Sigmoid colon (tissue), 7 donors: ENCODE data around the gene C2orf81. TPM values are rescaled to one million over a fixed set of nuclear protein-coding genes. Genes with fewer than 3 reads are reported as not detected.

Experiments
- DNase-seq: peaks from one replicate; pipeline ENCODE4 v3.0.0-alpha.2; 2019
- H3K27ac ChIP-seq, 4 donors: fragments of 200-600 bp; sonication (generic); one replicate each; pipeline ENCODE4 v1.5.1; 2016 to 2019; ENCODE audit warnings: mild to moderate bottlenecking in 1 of 4
- H3K27me3 ChIP-seq, 3 donors: fragments of 200-600 bp; sonication (generic); one replicate each; pipeline ENCODE4 v1.5.1; 2019; ENCODE audit warnings: mild to moderate bottlenecking in 1 of 3
- H3K36me3 ChIP-seq, 4 donors: fragments of 200-600 bp; sonication (generic); one replicate each; pipeline ENCODE4 v1.5.1; 2016 to 2019
- H3K4me1 ChIP-seq, 4 donors: fragments of 200-600 bp; sonication (generic); one replicate each; pipeline ENCODE4 v1.5.1; 2017 to 2019
- H3K4me3 ChIP-seq, 4 donors: fragments of 200-600 bp; sonication (generic); one replicate each; pipeline ENCODE4 v1.5.1; 2017 to 2019; ENCODE audit warnings: mild to moderate bottlenecking in 2 of 4, moderate library complexity in 1 of 4
- H3K9me3 ChIP-seq, 4 donors: fragments of 200-600 bp in 3 of 4; sonication (generic) in 3 of 4; one replicate each; pipeline versions ENCODE4 v1.5.1 to v1.6.1; 2013 to 2019
- CTCF ChIP-seq, 4 experiments: fragments of 450-650 bp in 3 of 4; fragments of 200-600 bp in 1 of 4; IDR thresholded peaks; one replicate each; pipeline ENCODE4 v1.5.1; 2016 to 2019; ENCODE audit warnings: antibody characterized with exemption in 4 of 4, mild to moderate bottlenecking in 3 of 4, moderate library complexity in 2 of 4
- EP300 ChIP-seq, 4 donors: sonication (generic); formaldehyde crosslinking; IDR thresholded peaks; one replicate each; pipeline ENCODE4 v1.6.1; 2017; ENCODE audit warnings: antibody characterized with exemption in 4 of 4
- POLR2A ChIP-seq, 2 donors: fragments of 450-650 bp; IDR thresholded peaks; one replicate each; pipeline ENCODE4 v1.6.1; 2016; ENCODE audit warnings: antibody characterized with exemption in 2 of 2, mild to moderate bottlenecking in 2 of 2, moderate library complexity in 2 of 2
- POLR2AphosphoS5 ChIP-seq, 4 donors: sonication (generic); formaldehyde crosslinking; IDR thresholded peaks; one replicate each; pipeline ENCODE4 v1.6.1; 2017; ENCODE audit warnings: antibody characterized with exemption in 4 of 4
- WGBS, 2 donors: extraction: QIAGEN DNeasy Blood & Tissue Kit; methylation state at CpG; one replicate each; pipeline ENCODE4 v1.1.7; 2013; 5-methylcytosine and 5-hydroxymethylcytosine counted together
- intact Hi-C: fragments of 100-400 bp; cut with DNase I; formaldehyde crosslinking; loops from one replicate; pipeline ENCODE4 v1.15.1; 2023
- polyA plus RNA-seq, 3 donors: library from polyadenylated mRNA; stranded (reverse); fragments of 200-250 nt; gene quantifications; one replicate each; pipeline ENCODE4 v1.2.3, GENCODE V29; 2013
- total RNA-seq, 4 donors: library from RNA; depleted of rRNA; stranded (reverse); fragments of >200 nt; gene quantifications; one replicate each; pipeline ENCODE4 v1.1.0, GENCODE V29; 2016
- donor health status: healthy with polysubstance abuse.
- donor health status: Bipolar disorder and iron deficiency.
- donor health status: healthy.

C2orf81 gene
- total and polyA plus RNA-seq, 7 donors: 0.46 to 2.2 (median 1.9) TPM; not detected in 1

- intact Hi-C loops: loop anchor here (5.0 kb wide), 1 partner anchor 720 kb away; the partner anchor contains the start of gene TPRKB
- Histone ChIP-seq H3K4me1 (peaks cover 0 to 40% (median 37%) of the 10 kb centered on the region in 4 donors), H3K27ac (peak overlapping the region; percentile 90 to 98 (median 98)), H3K27me3 (no peaks in the 10 kb centered on the region), H3K4me3 (peak overlapping the region; percentile 56 to 83 (median 68)), H3K9me3 (no peaks in the 10 kb centered on the region), H3K36me3 (peaks cover 0 to 16% (median 5%) of the 10 kb centered on the region in 4 donors)
- 0 to 1% methylated on average over 46 of the region's 46 CpGs for WGBS, 2 donors
- DNase-seq: peak; percentile 79
- peak; percentile 81 to 84 for TF ChIP-seq POLR2A (IDR thresholded peaks at IDR 0.05)
- no peak for TF ChIP-seq CTCF (IDR thresholded peaks at IDR 0.05)
- peak; percentile 85 to 95 (median 93) for TF ChIP-seq POLR2AphosphoS5 (IDR thresholded peaks at IDR 0.05)
- TF ChIP-seq EP300 (IDR thresholded peaks at IDR 0.05): no peak
Observed at GRCh38 chr2:74457549-74458131, 36.2 kb upstream of the C2orf81 start.

DNA sequence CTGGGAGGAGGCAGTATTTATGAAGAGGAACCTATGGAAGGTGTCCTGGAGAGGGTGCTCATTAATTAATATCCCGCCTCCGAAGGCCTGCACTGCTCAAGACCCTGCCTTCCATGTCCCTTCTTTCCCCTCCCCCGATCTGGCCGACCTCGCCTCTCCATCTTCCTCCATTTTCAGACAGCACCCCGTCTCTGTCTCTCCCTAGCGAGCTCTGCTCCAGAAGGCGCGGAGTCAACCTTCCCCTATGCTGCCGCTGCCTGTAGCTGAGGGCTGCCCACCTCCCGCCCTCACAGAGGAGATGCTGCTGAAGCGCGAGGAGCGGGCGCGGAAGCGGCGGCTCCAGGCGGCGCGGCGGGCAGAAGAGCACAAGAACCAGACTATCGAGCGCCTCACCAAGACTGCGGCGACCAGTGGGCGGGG lies 35.7 kb upstream of the C2orf81 start:
- TF ChIP-seq EP300 (IDR thresholded peaks at IDR 0.05) (no peak), POLR2A (IDR thresholded peaks at IDR 0.05) (no peak), CTCF (IDR thresholded peaks at IDR 0.05) (no peak), POLR2AphosphoS5 (IDR thresholded peaks at IDR 0.05) (no peak)

DNA sequence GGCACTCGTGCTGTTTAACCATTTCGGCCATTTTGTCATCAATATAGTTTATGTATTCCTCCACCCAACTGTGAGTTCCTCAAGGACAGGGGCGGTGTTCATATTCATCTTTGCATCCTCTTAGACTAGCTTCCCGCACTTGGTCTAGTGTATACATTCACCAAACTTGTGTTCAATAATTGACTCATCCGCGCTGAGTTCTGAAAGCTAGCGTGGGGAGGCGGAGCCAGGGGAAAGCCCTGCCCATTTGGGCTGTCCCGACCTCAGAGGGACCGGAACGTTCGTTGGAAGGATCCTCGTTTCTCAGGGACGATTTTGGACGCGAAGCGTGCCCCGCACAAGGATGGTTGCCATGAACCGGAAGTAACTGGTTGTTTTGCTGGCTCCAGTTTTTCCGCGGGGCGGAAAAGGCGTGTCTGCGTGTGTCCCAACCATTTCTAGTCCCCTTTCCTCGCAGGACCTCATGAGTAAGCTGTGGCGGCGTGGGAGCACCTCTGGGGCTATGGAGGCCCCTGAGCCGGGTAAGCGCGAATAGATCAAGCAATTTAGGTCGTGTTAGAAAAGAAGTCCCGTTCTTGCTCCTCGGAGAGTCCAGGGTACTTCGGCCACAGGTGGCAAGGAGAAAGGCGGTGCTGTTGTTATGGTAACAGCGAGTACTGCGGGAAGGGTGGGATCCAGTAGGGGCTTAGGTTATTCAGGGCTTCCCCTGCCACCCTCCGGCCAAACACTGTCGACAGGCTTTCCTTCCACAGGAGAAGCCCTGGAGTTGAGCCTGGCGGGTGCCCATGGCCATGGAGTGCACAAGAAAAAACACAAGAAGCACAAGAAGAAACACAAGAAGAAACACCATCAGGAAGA lies 33.5 kb upstream of the C2orf81 start, which contains the start of gene INO80B:
Gene INO80B (plus strand): TSS at position 434 of the 858 bp plus-strand sequence. CDS start 30 bp downstream, at position 464.
- DNase-seq: peak; percentile 98
- Histone ChIP-seq H3K27ac (peak within 1 kb of the TSS; percentile 65 to 79 (median 72)), H3K4me1 (peaks cover 0 to 40% (median 37%) of the 10 kb centered on the region in 4 donors), H3K27me3 (no peaks in the 10 kb centered on the region), H3K36me3 (no peaks in the 10 kb centered on the region), H3K4me3 (peak within 1 kb of the TSS; percentile 63 to 73 (median 70)), H3K9me3 (no peaks in the 10 kb centered on the region)
- TF ChIP-seq POLR2AphosphoS5 (IDR thresholded peaks at IDR 0.05): peak; percentile 39 to 91 (median 66)
- TF ChIP-seq POLR2A (IDR thresholded peaks at IDR 0.05): no peak
- intact Hi-C loops: loop anchor here (1.0 to 5.0 kb wide), 4 partner anchors 15 to 718 kb away; partner anchors contain the start of genes C2orf81, CCDC142, TPRKB and WDR54
- 0 to 1% methylated on average over 40 of the region's 40 CpGs for WGBS, 2 donors

More for the DNA sequence above, 35.7 kb upstream of the C2orf81 start:
- H3K27me3 ChIP-seq: no peaks in the 10 kb centered on the region
- no peaks in the 10 kb centered on the region for H3K9me3 ChIP-seq
- H3K4me1 ChIP-seq: peaks cover 0 to 40% (median 37%) of the 10 kb centered on the region in 4 donors
- 1% methylated on average over 27 of the region's 27 CpGs for WGBS, 2 donors
- intact Hi-C loops: loop anchor here (5.0 kb wide), 1 partner anchor 720 kb away; the partner anchor contains the start of gene TPRKB
- H3K36me3 ChIP-seq: peaks cover 0 to 11% (median under 1%) of the 10 kb centered on the region in 4 donors
- H3K4me3 ChIP-seq: peak overlapping the region; percentile 56 to 83 (median 68)
- peak overlapping the region; percentile 90 to 98 (median 98) for H3K27ac ChIP-seq
- no peak for DNase-seq

DNA sequence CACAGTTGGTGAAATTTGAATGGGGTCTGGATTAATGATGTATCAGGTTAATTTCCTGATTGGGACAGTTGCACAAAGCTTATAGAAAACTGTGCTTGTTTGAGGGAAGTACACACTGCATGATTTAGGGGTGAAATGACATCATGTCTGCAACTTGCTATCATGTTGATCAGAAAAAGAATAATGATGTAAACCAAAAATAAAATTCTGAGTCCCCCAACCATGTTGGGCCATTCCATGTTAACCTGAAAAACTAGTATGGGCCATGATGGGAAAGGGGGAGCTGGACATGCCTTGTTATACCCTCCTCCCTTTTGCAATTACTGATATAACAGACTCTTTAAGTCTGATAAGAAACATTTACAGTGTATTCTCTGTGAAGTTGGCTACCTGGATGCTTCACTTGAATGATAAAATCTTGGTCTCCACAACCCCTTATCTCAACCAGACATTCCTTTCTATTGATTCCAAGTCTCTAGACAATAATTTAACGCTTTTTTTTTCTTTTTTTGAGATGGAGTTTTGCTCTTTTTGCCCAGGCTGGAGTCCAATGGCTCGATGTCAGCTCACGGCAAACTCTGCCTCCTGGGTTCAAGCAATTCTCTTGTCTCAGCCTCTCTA lies 29.3 kb upstream of the C2orf81 start:
- no peaks in the 10 kb centered on the region for H3K36me3 ChIP-seq
- TF ChIP-seq EP300 (IDR thresholded peaks at IDR 0.05): no peak
- no peak for TF ChIP-seq POLR2A (IDR thresholded peaks at IDR 0.05)
- no peak for TF ChIP-seq POLR2AphosphoS5 (IDR thresholded peaks at IDR 0.05)
- no peak for TF ChIP-seq CTCF (IDR thresholded peaks at IDR 0.05)
- H3K9me3 ChIP-seq: no peaks in the 10 kb centered on the region
- WGBS, 2 donors: 87 to 92% methylated on average over 3 of the region's 3 CpGs
- DNase-seq: no peak
- H3K4me3 ChIP-seq: no peak overlapping the region
- H3K27me3 ChIP-seq: no peaks in the 10 kb centered on the region
- intact Hi-C loops: no loop called here
- H3K4me1 ChIP-seq: peaks cover 0 to 11% (median 7%) of the 10 kb centered on the region in 4 donors
- no peak overlapping the region for H3K27ac ChIP-seq
